ENCODE measurements around the gene VEGFA.

- no peak for TF ChIP-seq ATF2 (IDR thresholded peaks at IDR 0.05; ENCODE audit: low read length)
- no peak for TF ChIP-seq POLR2A (IDR thresholded peaks at IDR 0.05; ENCODE audit: control extremely low read depth in 1 of 2, low read depth in 2 of 2, low read length in 2 of 2)
- TF ChIP-seq PHF8 (conservative IDR thresholded peaks at IDR 0.05; ENCODE audit: low read depth, low read length), result no peak
- TF ChIP-seq, protein P1, sequence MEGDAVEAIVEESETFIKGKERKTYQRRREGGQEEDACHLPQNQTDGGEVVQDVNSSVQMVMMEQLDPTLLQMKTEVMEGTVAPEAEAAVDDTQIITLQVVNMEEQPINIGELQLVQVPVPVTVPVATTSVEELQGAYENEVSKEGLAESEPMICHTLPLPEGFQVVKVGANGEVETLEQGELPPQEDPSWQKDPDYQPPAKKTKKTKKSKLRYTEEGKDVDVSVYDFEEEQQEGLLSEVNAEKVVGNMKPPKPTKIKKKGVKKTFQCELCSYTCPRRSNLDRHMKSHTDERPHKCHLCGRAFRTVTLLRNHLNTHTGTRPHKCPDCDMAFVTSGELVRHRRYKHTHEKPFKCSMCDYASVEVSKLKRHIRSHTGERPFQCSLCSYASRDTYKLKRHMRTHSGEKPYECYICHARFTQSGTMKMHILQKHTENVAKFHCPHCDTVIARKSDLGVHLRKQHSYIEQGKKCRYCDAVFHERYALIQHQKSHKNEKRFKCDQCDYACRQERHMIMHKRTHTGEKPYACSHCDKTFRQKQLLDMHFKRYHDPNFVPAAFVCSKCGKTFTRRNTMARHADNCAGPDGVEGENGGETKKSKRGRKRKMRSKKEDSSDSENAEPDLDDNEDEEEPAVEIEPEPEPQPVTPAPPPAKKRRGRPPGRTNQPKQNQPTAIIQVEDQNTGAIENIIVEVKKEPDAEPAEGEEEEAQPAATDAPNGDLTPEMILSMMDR (IDR thresholded peaks at IDR 0.05; ENCODE audit: control extremely low read depth in 1 of 3, insufficient read depth in 1 of 3, low read depth in 1 of 3, low read length in 3 of 3), result no peak
- no peak for TF ChIP-seq ZNF274 (IDR thresholded peaks at IDR 0.05; ENCODE audit: borderline replicate concordance, extremely low read depth, low read length)
- TF ChIP-seq POLR2AphosphoS5 (IDR thresholded peaks at IDR 0.05; ENCODE audit: low read depth, low read length), result no peak
- TF ChIP-seq SP1 (IDR thresholded peaks at IDR 0.05; ENCODE audit: low read depth, low read length), result no peak
- TF ChIP-seq CHD1 (IDR thresholded peaks at IDR 0.05; ENCODE audit: low read depth, low read length), result no peak
- no peak for TF ChIP-seq NRF1 (IDR thresholded peaks at IDR 0.05; ENCODE audit: low read depth, low read length)
- no peak for TF ChIP-seq JUND (IDR thresholded peaks at IDR 0.05; ENCODE audit: low read length)
Observed at GRCh38 chr6:43803783-43804549, 34.0 kb downstream of the VEGFA start.
